IPS-NIHi11 (cell line): ENCODE measurements around the gene PIAS1.
A peak's percentile ranks its signal among the peaks of the same experiment; 100 is the strongest.

Experiments
- DNase-seq: peaks from one replicate; pipeline ENCODE4 v3.0.0; 2012; ENCODE audit warnings: mixed read lengths, low spot score

The PIAS1 gene

DNA sequence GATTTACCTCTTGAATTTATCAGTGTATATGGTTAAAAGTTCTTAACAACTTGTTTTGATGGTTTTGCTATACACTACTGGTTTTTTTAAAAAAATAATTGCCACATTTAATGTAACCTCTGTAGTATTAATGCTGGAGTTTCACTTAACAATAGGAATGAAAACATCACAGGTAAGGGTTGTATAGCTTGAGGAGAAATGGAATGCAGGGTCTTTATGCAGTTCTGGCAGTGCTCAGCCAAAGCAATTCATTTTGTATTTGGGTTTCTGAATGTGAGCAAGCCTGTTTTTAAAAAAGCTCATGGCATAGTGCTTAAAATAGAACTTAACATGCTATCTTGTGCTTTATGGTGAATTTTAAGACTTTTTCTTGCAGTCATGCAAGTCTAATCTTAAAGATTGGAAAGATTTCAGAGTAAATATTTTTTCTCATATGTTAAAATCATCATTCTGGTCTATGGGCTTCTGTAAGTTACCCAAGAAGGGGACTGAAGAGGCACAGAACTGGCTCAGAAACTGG, 8.9 kb downstream of the PIAS1 start:
- DNase-seq, result no peak

DNA sequence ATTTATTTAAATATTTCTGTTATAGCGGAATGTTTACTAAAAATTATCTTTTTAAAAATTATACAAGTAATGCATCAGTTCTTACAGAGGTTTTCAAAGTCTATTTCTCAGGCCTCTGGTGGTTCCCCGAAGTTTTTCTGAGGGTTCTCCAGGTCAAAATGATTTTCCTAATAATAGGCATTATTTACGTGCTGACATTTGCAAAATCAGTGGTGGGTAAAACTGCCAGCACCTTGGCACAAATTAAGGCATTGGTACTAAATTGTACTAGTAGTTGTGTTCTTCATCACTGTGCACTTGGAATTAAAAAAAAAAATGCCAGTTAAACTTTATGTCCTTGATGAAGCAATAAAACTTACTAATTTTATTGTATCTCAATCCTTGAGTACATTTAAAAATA, 9.5 kb downstream of the PIAS1 start:
- DNase-seq, result no peak

DNA sequence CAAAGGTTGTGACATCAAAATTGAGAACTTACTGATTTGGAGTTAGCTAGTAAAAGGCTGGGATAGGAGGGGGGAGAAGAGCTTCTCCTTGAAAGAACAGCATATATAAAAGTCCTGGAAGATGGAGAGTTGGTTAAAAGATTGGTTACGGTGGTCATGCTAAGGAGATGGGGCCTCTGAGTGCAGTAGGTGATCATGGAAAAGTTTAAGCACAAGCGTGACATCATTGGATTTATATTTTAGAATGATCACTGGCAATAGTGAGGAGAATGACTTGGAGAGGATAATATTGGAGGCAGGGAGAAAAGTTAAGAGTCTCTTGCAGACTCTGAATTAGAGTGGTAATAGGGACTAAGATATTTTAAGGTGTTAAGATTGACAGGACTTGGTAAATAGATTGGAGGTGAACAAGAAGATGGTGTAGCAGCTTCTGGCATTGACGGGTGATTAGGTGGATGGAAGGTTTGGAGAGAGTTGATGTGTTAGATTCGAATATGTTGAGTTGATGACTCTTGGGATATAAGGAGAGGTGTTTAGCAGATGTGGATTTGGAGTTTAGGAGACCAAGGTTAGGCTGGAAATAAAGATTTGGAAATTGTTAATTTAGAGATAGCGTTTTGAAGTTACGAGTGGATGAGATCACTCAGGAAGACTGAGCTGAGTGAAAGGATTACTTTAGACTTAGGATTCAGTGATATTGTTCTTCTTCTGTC, 19.6 kb downstream of the PIAS1 start:
- DNase-seq, result no peak

DNA sequence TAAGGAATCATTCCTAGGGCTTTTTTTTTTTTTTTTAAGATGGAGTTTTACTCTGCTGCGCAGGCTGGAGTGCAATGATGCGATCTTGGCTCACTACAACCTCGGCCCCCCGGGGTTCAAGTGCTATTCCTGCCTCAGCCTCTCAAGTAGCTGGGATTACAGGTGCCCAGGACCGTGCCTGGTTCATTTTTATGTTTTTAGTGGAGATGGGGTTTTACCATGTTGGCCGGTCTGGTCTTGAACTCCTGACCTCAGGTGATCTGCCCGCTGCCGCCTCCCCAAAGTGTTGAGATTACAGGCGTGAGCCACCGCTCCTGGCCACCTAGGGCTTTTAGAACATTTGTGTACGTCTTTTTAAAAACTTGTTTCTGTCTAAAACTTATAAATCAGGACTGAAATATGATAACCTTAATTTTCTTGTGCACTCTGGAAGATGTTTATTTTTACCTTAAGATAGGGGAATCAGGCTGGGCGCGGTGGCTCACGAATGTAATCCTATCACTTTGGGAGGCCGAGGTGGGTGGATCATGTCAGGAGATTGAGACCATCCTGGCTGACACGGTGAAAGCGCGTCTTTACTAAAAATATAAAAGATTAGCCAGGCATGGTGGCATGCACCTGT, 21.8 kb downstream of the PIAS1 start:
- DNase-seq, result no peak

DNA sequence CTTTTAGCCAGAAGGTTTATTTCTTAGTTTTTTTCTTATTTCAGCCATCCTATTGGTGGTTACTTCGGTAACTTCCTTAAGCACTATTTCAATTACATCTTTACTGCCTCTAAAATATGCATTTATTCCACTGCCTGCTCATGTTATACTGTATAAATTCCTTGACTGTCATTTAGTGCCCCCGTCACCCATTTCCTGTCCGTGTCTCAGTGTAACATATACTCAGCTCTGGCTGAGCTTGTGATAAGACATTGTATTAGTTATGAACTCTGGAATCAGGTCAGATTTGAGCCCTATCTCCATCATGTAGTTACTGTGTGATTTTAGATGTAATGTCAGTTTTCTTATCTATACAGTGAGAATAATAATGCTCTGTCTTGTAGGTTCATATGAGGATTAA, 24.2 kb downstream of the PIAS1 start:
- DNase-seq, result no peak

DNA sequence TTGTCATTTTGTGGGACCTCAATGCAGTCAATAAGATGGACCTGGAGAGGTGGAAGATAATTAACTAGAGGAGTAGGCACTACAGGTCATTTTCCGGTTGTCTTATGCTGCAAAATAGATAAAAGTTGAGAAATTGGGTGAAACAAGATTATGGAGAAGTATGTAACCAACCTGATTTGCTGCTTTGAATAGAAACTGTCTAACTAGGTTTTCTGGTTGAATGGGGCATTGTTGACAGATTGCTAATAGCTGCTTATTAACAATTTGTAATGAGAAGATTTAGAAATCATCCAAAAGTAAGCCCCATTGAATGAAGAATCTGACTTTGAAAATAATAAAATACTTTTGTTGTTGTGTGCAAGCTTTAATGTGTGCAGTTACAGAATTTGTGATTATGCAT, 26.2 kb downstream of the PIAS1 start:
- DNase-seq, result no peak

DNA sequence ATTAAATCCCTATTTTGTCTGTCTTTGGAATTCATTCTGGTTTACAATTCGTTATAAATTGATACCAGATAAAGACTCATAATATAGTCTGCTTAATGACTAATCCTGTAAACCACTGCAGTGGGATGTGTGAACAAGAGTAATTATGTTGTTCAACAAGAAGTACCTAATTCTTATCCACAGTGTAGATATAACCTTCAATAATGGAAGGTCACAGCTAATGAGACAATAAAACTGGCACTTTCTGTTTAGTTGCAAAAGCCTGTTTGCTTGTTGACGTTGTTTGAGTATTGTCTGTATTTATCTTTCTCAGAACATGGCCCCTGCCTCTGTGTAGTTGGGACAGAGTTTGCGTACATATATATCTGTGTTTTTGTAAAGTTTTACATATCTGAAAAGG, 26.7 kb downstream of the PIAS1 start:
- DNase-seq, result no peak

DNA sequence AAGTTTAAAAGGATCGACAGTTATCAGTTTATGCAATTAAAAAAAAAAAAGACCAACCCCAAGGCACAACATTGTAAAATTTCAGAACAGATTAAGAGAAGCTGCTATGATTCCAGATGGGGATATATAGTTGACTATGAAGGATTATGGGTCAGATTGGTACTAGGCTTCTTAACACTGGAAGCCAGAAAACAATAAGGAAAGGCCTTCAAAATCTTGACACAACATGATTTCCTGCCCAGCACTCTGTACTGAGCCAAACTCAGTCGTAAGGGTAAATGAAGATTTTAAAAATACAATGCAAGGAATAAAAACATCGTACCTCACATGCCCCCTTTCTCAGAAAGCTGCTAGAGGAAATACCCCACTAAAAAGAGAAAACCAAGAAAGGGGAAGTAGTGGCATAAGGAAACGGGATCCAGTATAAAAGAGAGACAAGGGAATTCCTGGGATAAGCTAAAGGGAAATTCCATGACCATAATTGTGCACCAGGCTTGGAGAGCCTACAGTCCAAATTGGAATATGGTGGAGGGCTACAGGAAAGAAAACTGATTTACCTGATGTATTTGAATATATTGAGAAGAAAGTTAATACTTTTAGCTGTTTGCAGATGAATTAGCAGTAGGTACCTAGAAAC, 27.9 kb downstream of the PIAS1 start:
- DNase-seq, result no peak

DNA sequence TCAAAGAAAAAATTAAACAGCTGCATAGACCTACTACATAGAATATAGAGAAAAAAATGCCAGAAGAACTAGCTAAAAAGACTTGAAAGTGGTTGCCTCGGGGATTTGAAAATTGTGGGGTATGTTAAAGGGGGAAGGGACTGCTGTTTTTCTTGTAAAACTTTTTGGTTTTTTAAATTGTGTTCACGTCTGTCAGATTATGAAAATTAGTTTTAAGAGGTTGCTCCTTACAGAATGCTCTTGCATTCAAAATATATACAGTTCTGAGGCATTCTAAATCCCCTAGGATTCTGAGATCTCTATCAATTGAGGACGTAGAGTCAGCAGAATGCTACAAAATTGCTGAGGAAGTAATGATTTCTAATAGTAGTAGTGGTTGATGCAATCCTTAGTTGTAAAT, 28.6 kb downstream of the PIAS1 start:
- DNase-seq, result no peak

DNA sequence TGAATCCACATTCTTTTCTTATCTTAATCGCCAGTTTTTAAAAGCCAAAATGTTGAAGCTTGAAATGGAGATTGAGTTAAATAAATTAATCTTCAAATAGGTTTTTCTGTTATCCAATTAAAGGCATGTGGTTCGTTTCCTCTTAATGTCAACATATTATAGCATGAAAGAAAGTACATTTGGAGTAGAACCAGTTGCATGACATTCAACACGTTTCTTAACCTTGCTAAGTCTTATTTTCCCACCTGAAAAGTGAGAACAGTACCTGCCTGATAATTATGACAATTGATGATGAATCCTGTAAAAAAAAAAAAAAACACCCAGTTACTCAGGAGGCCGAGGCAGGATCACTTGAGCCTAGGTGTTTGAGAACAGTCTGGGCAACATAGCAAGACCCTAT, 29.3 kb downstream of the PIAS1 start:
- DNase-seq, result no peak

DNA sequence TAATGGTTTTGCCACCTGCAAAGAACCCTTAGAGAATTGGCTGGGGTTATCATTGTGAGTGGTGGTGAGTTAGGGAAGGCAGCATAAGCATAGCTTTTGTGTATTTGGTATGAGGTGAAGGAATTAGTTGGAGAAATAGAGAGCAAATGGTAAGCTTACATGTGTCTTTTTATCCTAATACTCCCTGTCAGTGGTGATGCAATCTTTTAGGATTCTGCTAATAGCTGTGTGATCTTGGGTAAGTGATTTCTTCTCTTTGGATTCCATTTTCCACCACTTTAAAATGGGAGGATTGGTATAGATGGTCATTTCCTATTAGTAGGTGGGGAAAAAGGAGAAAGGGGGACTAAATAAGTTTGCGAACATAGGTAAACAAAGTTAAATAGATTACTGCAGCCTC, 30.9 kb downstream of the PIAS1 start:
- no peak for DNase-seq

DNA sequence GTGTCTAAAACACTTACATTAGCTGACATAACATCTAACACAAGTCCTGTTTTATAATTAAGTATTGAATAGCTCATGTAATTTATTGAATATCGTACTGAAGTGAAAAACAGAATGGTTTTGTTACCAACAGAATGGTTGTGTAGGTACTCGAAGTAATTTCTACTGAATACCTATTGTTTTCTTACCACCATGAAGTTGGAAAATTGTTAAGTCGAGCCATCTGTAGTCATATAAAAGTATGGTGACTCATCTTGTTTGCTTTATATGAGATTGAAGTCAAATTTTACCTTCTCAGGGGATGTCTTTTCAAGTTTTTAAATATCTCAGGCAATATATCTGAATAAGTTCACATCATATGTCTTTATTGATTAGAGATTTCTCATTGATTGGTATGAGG, 37.6 kb downstream of the PIAS1 start:
- DNase-seq, result no peak

DNA sequence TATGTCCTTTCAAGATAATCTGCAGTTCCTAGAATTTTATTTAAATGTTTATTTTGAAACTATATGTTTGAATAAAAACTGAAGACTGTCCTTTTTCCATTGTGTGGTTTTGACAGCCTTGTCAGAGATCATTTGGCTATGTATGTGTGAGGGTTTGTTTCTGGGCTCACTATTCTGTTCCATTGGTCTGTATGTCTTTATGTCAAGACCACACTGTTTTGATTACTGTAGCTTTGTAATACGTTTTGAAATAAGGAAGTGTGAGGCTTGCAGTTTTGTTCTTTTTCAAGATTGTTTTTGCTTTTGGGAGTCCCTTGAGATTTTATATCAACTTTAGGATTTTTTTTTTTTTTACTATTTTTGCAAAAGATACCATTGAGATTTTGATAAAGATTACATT, 42.0 kb downstream of the PIAS1 start:
- no peak for DNase-seq

DNA sequence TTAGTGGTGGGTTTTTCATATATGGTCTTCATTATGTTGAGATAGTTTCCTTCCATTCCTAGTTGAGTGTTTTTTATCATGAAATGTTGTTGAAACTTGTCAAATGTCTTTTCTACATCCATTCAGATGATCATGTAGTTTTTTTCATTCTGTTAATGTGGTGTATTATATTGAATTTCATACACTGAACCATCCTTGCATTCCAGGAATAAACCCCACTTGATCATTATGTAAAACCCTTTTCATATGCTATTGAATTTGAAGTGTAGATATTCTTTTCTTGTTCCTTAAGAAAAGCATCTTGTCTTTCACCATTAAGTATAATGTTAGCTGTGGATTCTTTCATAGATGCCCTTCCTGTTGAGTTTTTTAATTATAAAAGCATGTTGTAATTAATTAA, 42.9 kb downstream of the PIAS1 start:
- DNase-seq, result no peak

DNA sequence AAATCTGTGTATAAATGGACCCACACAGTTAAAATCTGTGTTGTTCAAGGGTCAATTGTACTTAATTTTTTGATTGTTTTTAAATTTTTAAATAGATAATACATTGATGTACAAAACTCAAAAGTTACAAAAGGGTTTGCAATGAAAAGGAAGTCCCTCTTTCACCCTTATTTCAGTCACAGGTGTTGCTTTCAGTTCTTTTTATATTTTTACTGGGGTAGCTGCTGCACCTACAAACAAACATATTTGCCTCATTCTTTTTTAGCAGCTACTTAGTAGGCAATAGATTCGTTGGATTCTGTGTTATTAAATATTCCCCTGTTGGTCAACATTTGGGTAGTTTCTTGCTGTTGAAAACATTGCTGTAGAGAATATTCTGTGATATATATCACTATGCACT, 44.4 kb downstream of the PIAS1 start:
- DNase-seq, result no peak

DNA sequence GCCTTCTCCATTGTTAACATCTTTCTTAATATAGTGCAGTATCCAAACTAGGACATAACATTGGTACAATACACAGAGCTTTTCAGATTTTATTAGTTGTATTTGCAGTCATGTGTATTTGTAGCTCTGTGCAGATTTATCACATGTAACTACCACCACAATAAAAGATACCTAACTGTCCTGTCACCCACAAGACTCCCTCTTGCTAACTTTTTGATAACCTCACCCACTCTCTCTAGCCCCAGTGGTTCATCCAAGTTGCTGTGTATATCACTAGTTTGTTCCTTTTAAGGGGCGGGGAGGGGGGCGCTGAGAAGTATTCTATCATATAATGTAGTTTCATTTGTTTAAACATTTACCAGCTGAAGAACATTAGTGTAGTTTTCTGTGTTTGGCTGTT, 46.1 kb downstream of the PIAS1 start:
- DNase-seq, result no peak

DNA sequence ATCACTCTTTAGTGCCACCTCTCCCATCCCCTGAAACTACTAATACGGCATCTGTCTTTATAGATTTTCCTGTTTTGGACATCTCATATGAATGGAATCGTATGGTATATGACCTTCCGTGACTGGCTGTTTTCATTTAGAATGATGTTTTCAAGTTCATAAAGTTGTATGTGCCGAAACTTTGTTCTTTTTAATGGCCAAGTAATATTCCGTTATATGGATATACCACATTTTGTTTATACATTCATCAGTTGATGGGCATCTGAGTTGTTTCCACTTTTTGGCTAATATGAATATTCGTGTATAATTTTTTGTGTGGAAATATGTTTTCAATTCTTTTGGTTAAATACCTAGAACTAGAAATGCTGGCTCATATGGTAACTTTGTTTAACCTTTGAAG, 49.5 kb downstream of the PIAS1 start:
- no peak for DNase-seq

DNA sequence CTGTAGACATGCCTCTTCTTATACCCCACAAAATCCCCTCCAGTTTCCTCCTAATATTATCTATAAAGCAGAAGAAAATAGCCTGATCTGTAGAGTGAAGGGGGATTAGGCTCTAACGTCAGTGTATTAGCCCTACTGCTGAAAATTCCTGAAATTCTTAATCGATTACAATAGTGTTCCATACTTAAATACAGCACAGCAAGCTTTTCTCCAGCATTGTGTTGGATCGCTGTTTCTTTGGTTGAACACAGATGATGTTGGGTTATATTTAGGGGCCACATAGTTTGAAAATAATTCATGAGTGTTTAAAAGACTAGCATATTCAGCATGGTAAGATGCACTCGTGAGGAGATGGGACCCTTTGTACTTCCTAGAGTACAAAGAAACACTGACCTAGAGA, 52.5 kb downstream of the PIAS1 start:
- peak; percentile 18 for DNase-seq

DNA sequence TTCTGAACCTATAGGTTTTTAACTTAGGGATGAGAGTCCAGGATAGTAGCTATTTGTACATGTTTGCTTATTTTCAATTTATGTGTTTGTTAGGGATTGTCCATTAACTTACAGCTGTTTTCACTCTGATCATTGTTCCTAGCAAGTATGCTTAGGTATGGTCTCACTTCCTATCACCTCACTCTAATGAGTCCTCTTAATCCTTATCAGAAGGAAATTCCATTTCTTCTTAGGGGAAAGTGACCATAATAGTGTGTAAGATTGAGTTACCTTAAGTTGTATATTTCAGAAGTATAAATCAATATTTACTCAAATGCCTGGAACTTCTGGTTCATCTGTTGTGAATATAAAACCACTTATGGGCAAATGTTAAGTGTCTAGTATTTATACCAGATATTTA, 53.0 kb downstream of the PIAS1 start:
- DNase-seq, result no peak

DNA sequence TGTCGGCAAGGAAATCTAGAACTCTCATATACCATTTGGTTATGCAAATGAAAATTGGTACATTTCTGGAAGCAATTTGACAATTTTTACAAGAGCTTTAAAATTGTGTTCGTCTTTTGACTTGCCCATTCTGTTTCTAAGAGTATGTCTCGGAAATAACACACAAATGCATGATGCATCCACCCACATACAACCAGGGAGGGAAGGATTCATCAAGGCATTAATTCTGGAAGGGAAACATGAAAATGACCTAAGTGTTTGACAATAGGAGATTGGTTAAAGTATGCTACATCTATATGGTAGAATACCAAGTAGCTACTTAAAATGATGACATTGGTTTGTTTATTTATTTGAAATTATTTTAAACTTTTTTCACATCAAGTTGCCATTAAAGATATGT, 58.6 kb downstream of the PIAS1 start:
- no peak for DNase-seq

DNA sequence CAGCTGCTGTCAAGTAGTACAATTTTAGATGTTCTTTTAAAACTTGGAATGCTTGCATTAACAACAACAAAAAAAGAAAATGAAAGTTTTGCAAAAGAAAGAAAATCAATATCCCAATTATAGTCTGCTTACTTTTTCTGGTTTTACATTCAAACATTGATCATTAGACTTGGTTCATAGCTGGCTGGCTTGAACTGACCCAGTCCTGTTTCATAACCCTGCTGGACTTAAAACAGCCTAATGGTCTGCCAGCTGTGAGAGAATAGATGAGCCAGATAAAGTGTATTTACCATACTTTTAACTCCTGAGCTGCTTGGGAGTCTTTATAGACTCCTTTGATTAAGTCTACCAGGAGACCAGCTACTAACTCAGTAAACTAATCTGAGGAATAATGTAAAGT, 59.2 kb downstream of the PIAS1 start:
- no peak for DNase-seq

DNA sequence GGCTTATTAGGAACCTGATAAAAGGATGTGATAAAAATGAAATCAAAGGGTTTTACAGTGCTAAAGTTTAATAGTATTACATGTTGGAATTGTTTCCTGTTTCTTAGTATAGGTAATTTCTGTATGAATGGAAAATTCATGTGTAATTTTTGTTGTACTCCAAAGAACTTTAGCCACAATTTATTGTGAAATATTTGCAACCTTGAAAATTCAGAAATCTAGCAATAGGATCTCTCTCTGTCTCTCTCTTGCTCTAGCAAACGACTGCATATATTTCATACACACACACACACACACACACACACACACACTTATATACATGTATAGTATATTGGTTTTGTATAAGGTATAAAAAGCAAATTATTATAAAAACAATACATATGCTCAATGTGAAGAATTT, 59.6 kb downstream of the PIAS1 start:
- DNase-seq, result no peak

DNA sequence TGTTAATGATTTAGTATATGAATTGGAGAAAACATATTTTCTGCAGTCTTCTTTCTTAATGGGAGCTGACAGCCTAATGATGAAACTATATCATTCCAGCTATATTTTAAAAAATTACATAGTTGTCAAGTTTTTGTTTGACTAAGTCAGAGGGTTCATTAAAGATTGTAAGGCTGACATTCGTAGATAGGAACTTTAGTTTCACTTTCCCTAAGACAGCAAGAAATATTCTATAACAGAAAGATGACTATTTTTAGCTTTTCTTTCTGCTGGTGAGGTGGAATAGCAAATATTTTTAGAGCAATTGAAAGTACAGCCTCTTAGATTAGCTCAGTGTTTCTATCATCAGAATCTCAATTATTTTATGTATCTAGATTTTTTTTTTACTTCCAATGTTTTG, 60.2 kb downstream of the PIAS1 start:
- no peak for DNase-seq

DNA sequence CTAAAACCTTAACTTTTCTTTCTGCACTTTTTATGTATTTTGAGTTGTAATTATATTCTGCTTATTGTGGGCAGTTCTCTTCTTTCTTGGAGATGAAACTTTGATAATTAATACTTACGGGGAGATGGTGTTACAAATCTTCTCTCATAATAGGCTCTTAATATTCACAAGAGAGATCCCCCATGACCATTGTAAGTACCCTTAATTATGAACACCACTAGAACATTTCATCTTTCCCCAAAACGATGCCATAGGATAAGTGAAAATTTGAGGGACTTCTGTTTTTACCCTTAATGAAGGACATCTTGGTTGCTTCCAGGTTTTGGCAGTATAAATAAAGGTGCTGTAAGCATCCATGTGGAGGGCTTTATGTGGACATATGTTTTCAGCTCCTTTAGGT, 60.7 kb downstream of the PIAS1 start:
- DNase-seq, result no peak
